Activated T-cell treated with anti-CD3 and anti-CD28 coated beads for 48 hours (primary cell): ENCODE data around the gene UBAC2.

Experiments used
- DNase-seq: peaks from one replicate; pipeline ENCODE4 v3.0.0-alpha.2; 2020; ENCODE audit warnings: low read depth

The UBAC2 gene

DNA sequence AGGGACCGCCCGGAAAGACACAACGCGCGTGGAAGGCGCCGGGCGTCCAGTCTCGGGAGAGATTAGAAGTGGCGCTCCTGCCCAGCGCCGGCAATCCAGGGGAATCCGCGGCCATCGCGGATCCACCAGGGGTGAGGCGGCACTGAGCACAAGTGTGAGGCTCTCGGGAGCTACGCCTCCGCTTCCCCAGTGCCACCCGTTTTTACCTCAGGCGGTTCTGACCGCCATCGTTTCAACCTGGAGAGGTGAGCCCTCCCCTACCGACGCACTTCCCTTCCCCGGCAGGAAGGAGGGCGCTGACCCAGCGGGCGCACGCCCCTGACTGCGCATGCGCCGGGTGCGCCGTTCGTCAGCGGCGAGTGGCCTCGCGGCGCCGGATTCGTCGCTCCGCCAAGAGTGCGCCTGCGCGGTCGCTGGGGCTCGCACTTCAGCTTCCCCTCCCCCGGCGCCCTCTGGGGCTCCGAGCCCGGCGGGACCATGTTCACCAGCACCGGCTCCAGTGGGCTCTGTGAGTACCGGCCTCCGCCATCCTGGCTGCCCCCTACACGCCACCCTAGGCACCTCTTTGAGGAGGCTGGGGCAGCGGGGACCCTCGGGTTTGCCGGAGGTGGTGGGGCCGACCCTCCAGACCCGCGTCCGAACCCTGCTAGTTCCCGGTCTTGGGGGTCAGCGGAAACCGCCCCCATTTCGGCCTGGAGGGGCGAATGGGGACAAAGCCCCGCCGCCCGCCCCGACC, at the start of gene UBAC2:
TSS of gene UBAC2 (plus strand) at position 423 of the 736 bp plus-strand sequence. CDS start at position 478, 55 bp downstream.
- peak; percentile 98 for DNase-seq

DNA sequence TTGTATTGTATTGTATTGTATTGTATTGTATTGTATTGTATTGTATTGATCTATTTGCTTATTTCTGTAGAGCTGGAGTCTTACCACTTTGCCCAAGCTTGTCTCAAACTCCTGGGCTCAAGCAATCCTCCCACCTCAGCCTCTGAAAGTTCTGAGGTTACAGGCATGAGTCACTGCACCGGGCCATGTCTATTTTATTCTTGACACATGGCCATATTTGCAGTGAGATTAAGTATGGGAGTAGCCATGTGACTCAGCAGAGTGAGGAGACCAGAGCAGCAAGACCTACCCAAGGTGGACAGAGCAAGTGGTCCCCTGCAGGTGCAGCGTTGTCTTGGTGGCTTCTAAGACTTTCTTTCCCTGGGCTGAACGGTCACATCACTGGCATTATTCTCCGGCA, 49.1 kb upstream of the UBAC2 start:
- peak; percentile 6 for DNase-seq

GRCh38 chr13:99153219-99153618, 47.4 kb upstream of the UBAC2 start:
- DNase-seq, result no peak

GRCh38 chr13:99154064-99154463, 46.6 kb upstream of the UBAC2 start:
- no peak for DNase-seq

DNA sequence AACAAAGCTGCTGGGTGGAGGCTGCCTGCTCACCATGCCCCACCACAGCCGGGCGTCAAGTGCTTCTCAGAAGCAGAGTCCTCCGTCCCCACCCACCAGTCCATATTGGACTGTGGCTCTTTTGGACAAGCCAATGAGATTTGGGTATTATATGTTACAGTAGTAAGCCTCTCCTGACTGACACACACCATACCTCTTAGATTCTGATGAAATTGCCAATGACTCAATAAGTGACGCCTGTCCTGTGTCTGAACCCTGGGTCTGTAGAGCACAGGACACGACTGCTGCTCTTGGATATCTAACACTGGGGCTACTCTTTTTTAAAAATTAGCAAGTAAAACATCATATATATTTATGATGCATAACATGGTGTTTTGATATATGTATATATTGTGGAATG, 44.8 kb upstream of the UBAC2 start:
- DNase-seq, result no peak

DNA sequence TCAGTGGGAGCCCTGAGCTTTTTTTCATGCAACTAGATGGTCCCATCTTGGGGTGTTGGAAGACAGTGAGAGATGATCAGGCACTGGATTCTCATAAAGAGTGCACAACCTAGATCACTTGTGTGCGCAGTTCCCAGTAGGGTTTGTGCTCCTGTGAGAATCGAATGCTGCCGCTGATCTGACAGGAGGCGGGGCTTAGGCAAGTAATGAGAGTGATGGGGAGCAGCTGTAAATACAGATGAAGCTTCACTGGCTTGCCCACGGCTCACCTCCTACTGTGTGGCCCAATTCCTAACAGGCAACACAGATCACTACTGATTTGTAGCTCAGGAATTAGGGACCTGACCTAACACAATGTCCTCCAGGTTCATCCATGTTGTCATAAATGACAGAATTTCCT, 43.6 kb upstream of the UBAC2 start:
- DNase-seq, result no peak

DNA sequence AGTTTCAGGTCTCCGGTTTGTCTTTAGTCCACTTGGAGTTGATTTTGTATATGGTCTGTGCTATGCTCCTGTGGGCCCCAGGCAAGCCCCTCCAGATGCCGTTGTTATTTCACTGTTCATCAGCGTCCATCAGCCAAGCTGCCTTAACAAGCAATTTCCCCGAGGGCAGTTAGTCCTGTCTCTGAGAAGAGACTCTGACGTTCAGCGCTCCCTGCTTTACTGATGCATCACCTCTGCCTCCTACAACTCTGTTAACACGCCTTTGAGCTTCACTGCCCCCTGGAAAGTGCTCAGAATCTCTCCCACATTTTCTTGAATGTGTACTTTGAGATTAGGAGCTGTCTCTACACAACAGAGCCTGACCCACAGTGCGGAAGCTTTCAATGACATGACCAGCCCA, 41.8 kb upstream of the UBAC2 start:
- DNase-seq, result no peak

DNA sequence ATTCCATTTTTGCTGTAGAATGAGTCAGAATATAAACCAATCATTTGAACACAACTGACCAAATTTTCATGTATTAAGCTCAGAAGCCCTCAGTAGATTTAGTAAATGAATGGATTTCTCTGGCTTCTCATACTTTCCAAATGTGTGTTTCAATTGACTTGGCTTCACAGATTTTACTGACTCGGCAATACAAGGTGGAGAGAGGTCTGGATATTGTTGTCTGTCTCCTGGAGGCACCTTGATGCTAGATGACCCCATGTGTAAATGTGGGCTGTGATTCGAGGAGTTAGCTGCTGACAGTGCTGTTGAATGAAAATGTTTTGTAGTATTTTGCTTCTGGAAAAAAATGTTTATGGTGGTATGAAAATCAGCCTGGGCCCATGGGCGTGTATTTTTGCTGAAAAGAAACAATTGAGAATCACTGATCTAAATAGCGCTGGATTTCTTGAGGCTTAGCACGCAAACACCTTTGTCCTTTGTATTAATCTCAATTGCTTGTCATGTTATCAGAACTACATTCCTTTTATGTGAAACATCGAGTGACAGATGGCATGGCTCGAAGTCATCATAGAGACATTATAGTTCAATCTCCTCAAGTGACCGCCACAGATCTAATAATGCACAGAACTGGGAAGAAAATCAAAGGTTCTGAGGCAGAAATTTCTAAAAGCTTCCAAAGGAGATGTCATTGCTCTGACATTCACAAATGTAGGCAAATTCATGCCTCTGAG, 41.2 kb upstream of the UBAC2 start:
- no peak for DNase-seq

GRCh38 chr13:99160415-99160814, 40.2 kb upstream of the UBAC2 start:
- no peak for DNase-seq

GRCh38 chr13:99161512-99161911, 39.1 kb upstream of the UBAC2 start:
- DNase-seq, result no peak

DNA sequence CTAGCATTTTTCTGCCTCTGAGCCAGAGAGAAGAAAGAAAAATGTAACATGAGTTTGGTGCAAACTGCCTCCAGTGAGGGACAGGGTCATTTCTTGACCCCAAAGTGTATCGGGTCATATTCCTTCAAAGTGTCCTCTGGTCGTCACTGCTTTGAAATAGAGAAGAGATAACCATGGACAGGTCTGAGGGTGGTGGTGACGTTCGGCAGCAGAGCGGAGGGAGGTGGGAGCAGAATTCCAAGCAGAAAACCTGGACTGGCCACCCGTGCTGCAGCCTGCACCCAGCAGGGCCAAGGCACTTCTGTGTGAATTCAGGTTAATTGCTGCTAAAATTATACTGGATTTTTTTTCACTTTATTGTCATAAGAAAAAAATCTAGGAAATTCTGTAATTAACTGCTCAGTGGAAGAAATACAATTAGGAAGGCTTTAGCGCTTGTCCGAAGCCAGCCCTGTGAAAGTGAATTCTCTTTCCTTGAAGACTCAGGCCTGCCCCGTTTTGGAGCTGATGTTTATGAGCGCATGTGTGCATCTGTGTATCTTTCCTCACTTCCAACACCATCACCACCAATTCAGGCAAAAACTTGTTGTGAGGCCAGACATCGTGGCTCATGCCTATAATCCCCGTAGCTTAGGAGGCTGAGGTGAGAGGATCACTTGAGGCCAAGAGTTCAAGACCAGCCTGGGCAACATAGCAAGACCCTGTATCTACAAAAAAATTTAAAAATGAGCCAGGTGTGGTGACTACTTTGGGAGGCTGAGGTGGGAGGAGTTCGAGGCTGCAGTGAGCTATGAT, 37.9 kb upstream of the UBAC2 start:
- DNase-seq, result no peak

DNA sequence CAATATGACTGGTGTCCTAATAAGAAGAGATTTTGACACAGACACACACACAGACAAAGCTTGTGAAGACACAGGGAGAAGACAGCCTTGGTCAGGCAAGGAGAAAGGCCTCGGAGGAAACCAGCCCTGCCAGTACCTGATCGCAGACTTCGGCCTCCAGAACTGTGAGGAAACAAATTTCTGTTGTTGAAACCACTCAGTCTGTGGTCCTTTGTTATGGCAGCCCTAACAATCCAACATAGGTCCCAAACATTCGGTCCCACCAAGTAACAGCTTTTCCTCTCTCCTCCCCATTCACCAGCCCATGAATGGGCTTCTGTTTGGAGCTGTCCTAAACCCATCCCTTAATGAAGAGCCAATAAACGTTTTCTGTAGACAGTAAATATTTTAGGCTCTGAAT, 36.4 kb upstream of the UBAC2 start:
- no peak for DNase-seq

- DNase-seq, result no peak
Measured at GRCh38 chr13:99165753-99166587, 34.7 kb upstream of the UBAC2 start.

DNA sequence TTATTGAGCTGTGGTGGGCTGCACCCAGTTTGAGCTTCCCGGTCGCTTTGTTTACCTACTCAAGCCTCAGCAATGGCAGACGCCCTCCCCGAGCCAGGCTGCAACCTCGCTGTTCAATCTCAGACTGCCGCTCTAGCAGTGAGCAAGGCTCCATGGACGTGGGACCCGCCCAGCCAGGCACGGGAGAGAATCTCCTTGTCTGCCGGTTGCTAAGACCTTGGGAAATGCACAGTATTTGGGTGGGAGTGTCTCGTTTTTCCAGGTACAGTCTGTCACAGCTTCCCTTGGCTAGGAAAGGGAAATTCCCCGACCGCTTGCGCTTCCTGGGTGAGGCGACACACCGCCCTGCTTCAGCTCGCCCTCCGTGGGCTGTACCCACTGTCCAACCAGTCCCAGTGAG, 27.7 kb upstream of the UBAC2 start:
- no peak for DNase-seq

DNA sequence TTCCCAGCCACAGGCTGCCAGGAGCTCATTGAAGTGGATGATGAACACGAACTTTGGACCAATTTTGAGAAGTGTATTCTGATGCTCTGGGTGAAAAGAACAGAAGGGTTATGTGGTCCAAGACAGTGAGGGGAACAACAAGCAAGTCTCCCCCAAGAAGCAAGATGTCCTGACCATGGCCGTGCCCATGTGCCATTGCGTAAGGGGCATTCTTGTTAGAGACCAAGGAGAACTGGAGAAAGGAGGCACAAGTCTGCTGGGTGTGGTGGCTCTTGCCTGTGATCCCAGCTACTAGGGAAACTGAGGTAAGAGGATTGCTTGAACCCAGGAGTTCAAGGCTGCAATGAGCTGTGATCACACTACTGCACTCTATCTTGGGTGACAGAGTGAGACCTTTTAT, 27.0 kb upstream of the UBAC2 start:
- DNase-seq, result no peak

DNA sequence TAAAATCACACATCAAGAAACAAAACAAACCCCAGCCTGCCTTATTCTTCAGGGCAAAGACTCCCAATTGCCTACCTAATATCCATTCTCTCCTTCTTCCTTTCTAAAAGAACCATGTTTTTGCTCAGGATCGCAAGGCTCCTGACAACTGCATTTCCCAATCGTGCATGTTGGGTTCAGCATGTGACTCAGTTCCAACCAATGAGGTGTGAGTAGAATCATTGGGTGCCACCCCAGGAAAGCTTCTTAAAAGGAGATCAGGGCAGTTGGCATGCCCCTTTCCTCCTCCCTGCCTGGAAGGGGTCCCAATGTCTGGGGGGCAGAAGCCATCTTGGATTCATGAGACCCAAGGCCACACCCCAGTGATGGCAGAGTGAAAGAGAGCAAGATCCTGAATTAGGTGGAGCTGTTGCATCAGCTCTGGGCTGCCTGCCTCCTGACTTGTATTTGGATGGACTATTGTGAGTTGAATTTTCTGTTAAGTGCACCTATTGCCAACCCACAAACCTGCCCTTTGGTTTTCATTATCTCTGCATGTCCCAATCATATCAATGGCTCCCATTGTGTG, 26.0 kb upstream of the UBAC2 start:
- no peak for DNase-seq

DNA sequence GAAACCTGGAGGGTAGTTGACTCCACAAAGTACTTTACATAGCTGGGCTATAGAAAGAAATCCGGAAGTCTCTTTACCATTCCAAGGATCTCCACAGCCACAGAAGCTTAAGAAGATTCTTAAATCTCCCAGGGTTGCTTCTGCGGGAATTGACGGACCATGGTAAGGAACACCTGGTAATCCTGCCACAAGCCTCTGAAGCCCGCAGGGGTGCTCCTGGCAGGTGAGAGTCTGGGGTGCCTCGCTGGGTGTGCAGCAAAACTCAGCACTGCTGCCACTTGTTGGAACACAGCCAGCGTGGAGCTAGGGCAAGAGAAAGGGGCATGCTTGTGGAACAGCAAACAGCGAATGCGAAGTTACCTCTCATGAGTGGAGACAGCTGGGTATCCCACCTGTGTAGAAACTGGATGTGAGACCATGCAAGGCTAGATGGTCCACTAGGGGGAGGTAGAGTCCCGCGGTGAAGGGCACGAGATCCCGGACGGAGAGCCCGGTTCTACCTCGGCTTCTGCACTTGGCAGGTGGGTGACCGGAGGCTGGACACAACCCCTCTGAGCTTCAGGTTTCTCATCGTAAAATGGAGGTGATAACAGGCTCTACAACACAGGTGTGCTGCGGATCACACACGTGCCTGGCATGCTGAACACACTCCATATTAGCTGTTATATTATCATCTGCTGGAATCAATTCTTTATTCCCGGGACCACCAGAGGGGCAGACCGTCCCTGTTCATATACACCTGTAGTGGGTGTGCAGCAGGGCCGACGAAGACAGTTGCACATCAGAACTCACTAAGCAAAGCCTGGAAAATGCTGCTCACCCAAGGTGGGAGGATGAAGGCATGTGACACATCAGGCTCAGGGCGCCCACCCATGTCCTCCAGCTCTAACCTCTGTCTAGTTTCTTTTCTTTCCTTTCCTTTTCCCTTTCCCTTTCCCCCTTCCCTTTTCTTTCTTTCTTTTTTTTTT, 24.1 kb upstream of the UBAC2 start:
- peak; percentile 67 for DNase-seq

- DNase-seq, result no peak
Measured at GRCh38 chr13:99178636-99179035, 22.0 kb upstream of the UBAC2 start.

DNA sequence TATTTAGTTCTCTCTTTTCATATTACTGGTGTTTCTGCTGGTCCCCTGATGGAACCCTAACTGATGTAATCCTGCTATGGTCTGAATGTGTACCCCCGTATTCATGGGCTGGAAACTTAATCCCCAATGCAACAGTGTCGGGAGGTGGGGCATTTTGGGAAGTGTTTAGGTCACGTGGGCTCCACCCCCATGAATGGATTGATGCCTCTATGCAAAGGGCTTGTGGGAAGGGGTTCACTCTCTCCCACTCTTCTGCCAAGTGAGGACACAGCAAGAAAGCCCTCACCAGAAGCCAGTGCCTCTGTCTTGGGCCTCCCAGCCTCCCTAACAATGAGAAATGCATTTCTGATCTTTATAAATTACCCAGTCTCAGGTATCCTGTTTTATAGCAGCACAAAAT, 21.2 kb upstream of the UBAC2 start:
- DNase-seq, result no peak

GRCh38 chr13:99182439-99182838, 18.2 kb upstream of the UBAC2 start:
- DNase-seq, result no peak
